Adrenal gland (tissue), 12 donors: ENCODE results near the gene NSL1. TPM values are rescaled to one million over a fixed set of nuclear protein-coding genes. Genes with fewer than 3 reads are reported as not detected.

ENCODE experiments used
- DNase-seq, 7 donors: peaks; one replicate each; pipeline ENCODE4 v3.0.0-alpha.2; 2019 to 2020
- H3K27ac ChIP-seq, 5 donors: fragments of 200-600 bp; sonication (generic) in 4 of 5; 1 replicate in 3 of 5; 2 replicates in 2 of 5; pipeline versions ENCODE4 v1.5.1 to v1.8.0; 2016 to 2020; ENCODE audit warnings: mild to moderate bottlenecking in 1 of 5
- H3K27me3 ChIP-seq: fragments of 200-600 bp; 2 replicates; pipeline ENCODE4 v1.8.0; 2021
- H3K36me3 ChIP-seq, 2 donors: fragments of 200-600 bp; replicated peaks in 1 of 2; 1 replicate in 1 of 2; 2 replicates in 1 of 2; pipeline versions ENCODE4 v1.5.1 to v1.8.0; 2018 to 2022
- H3K4me1 ChIP-seq, 2 donors: fragments of 200-600 bp; replicated peaks in 1 of 2; 1 replicate in 1 of 2; 2 replicates in 1 of 2; pipeline versions ENCODE4 v1.5.1 to v1.8.0; 2018 to 2021
- H3K4me3 ChIP-seq, 4 donors: fragments of 200-600 bp; sonication (generic) in 3 of 4; one replicate each; pipeline ENCODE4 v1.5.1; 2016 to 2018
- H3K9me3 ChIP-seq, 3 donors: fragments of 200-600 bp; sonication (generic) in 1 of 3; replicated peaks in 1 of 3; 1 replicate in 2 of 3; 2 replicates in 1 of 3; pipeline versions ENCODE4 v1.5.1 to v1.8.0; 2016 to 2021
- POLR2A ChIP-seq, 2 donors: fragments of 450-650 bp; IDR thresholded peaks; one replicate each; pipeline ENCODE4 v1.6.1; 2017; ENCODE audit warnings: antibody characterized with exemption in 2 of 2, mild to moderate bottlenecking in 2 of 2, moderate library complexity in 1 of 2
- WGBS, 4 donors: extraction: QIAGEN DNeasy Blood & Tissue Kit in 2 of 4; methylation state at CpG; one replicate each; pipeline versions ENCODE4 v1.1.5 to v1.1.7; 2013 to 2017; 5-methylcytosine and 5-hydroxymethylcytosine counted together
- intact Hi-C, 2 donors: fragments of 100-400 bp; cut with DNase I; formaldehyde crosslinking; loops; one replicate each; pipeline versions ENCODE4 v1.14.1 to v1.15.0; 2022 to 2023
- polyA plus RNA-seq, 3 donors: library from polyadenylated mRNA; stranded (reverse); fragments of 200-250 nt in 2 of 3; fragments of 350-450 nt in 1 of 3; fragmentation: Illumina TruSeq in 1 of 3; extraction: RNeasy Lipid Tissue Mini Kit (QIAGEN cat#74804) in 1 of 3; gene quantifications; one replicate each; pipeline ENCODE4 v1.2.3, GENCODE V29; 2013 to 2014
- total RNA-seq, 9 donors: library from RNA; depleted of rRNA in 4 of 9; stranded (reverse); fragments of >200 nt in 4 of 9; fragments of 120-200 nt in 1 of 9; fragmentation: NEBNext Ultra II Directional in 1 of 9; extraction: Animal tissue kit (Norgen Biotek cat#: 25700) in 1 of 9; gene quantifications; one replicate each; pipeline versions ENCODE4 v1.1.0 to v1.2.4, GENCODE V29; 2013 to 2023
- TF ChIP-seq, protein P1 (sequence below), 6 experiments: fragments of 450-650 bp in 4 of 6; fragments of 200-600 bp in 2 of 6; sonication (generic) in 1 of 6; IDR thresholded peaks; 1 replicate in 5 of 6; 2 replicates in 1 of 6; pipeline versions ENCODE4 v1.5.1 to v1.8.0; 2016 to 2021; ENCODE audit warnings: antibody characterized with exemption in 6 of 6, mild to moderate bottlenecking in 2 of 6, moderate library complexity in 1 of 6
- donor health status: healthy with polysubstance abuse.
- donor health status: Bipolar disorder and iron deficiency.
- donor health status: DM: yes; HTN: yes; CAD: no.
- donor health status: DM: no; HTN: no; CAD: no.
- donor health status: DM: no; HTN: no; CAD: no.
- donor health status: DM: yes; HTN: yes; CAD: no.

Gene NSL1
- total and polyA plus RNA-seq, 12 donors = 10.6 to 90.9 (median 29.8) TPM

DNA sequence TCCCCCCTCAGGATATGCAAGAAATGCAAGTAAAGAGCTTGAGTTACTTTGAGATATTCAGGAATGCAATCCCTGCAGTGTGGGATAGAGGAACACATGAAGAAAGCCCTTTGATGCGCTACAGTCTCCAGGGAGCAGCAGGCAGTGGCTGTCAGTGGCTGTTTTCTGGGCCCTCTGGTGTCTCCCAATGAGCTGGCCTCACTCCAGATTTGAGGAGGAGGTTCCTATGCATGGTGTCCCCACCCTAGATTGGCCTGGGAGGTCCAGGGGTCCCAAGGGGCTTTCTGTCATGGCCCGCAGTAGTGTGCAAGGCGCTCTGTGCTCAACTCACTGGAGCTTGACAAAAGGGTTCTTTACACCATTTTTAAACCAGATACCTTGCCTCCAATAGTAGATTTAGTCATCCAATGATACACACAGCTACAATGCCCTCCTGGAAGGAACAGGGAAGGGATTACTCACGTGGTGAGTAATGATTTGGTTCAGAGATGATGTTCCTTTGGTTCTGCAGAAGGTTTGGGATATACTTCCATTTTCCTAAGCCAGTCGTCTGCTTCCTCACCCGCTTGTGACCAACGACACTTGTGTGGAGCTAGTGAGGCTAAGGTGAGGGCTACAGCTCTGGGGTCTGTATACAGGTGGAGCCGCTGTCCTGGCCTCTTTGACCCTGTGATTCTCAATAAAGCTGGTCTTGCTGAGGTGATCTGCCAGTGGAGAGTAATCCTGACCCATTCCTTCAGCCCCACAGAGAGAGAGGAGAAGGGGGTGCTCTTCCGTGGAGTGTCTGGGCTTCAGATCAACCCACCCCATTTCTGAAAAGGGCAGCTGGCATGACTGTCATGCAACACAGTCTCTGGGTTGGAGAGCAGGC is 98.6 kb downstream of the NSL1 start:
- Histone ChIP-seq H3K27ac (no peak overlapping the region), H3K9me3 (no peaks in the 10 kb centered on the region), H3K4me3 (no peak overlapping the region), H3K4me1 (peaks cover 0 to 1% of the 10 kb centered on the region in 2 donors), H3K27me3 (no peaks in the 10 kb centered on the region), H3K36me3 (no peaks in the 10 kb centered on the region)
- no peak for TF ChIP-seq POLR2A (IDR thresholded peaks at IDR 0.05)
- TF ChIP-seq, protein P1, sequence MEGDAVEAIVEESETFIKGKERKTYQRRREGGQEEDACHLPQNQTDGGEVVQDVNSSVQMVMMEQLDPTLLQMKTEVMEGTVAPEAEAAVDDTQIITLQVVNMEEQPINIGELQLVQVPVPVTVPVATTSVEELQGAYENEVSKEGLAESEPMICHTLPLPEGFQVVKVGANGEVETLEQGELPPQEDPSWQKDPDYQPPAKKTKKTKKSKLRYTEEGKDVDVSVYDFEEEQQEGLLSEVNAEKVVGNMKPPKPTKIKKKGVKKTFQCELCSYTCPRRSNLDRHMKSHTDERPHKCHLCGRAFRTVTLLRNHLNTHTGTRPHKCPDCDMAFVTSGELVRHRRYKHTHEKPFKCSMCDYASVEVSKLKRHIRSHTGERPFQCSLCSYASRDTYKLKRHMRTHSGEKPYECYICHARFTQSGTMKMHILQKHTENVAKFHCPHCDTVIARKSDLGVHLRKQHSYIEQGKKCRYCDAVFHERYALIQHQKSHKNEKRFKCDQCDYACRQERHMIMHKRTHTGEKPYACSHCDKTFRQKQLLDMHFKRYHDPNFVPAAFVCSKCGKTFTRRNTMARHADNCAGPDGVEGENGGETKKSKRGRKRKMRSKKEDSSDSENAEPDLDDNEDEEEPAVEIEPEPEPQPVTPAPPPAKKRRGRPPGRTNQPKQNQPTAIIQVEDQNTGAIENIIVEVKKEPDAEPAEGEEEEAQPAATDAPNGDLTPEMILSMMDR (IDR thresholded peaks at IDR 0.05) = no peak
- intact Hi-C loops = no loop called here
- 87 to 93% (median 89%) methylated on average over 8 to 9 of the region's 9 CpGs for WGBS, 4 donors
- no peak for DNase-seq

DNA sequence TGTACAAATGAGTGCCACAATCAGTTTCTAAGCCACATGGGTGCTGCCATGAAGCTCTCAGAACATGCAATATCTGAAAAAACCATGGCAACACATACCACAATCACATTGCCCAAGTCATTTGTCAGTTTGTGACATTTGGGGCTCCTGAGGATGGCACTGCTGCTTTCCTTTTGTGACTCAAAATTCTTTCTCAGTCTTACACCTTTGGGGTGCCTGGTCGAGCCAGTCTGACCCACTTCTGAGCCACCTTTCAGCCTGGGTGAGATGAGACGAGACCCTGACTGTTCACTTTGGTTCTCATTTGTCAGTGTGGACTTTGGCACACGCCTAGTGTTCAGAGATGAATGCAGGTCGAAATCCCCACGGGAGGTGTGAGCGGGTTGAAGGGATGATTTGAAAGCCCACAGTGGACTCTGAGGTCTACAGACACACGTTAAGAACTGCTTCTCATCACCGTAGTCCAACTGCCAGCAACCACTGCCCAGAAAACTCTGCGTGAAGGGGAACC is 100.0 kb downstream of the NSL1 start:
- 79 to 98% (median 83%) methylated on average over 7 to 9 of the region's 9 CpGs for WGBS, 4 donors
- Histone ChIP-seq H3K27me3 (no peaks in the 10 kb centered on the region), H3K4me1 (no peaks in the 10 kb centered on the region), H3K36me3 (no peaks in the 10 kb centered on the region), H3K4me3 (no peak overlapping the region), H3K9me3 (no peaks in the 10 kb centered on the region), H3K27ac (no peak overlapping the region)
- intact Hi-C loops = no loop called here
- DNase-seq = no peak
- TF ChIP-seq, protein P1 (IDR thresholded peaks at IDR 0.05) = no peak
- no peak for TF ChIP-seq POLR2A (IDR thresholded peaks at IDR 0.05)

DNA sequence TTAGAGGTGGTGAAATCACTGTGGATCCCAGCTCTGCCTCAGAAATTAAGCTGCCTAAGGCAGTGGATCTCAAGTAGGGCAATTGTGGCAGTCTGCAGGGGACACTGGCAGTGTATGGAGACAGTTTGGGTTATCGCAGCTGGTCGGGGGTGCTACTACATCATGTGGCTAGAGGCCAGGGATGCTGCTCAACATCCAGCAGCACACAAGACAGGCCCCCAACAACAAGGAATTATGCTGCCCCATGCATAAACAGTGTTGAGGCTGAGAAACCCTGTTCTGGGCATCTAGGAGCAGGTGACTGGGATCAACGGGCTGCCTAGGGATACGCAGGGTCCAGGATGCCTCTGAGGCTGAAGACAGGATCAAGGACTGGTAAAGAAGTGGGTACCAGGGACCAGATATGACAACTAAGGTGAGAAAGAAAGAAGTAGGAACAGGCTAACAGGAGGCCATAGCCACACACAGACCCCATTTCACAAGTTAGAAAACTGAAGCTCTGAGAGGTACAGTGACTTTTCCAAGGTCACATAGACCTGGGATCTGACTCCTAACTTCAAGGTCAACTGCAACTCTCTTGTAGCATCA is 100.7 kb downstream of the NSL1 start:
- Histone ChIP-seq H3K9me3 (no peaks in the 10 kb centered on the region), H3K36me3 (no peaks in the 10 kb centered on the region), H3K4me3 (no peak overlapping the region), H3K27ac (no peak overlapping the region), H3K27me3 (no peaks in the 10 kb centered on the region), H3K4me1 (no peaks in the 10 kb centered on the region)
- DNase-seq = no peak
- TF ChIP-seq POLR2A (IDR thresholded peaks at IDR 0.05) = no peak
- TF ChIP-seq, protein P1 (IDR thresholded peaks at IDR 0.05) = no peak
- 70 to 83% (median 81%) methylated on average over 4 of the region's 4 CpGs for WGBS, 4 donors
- intact Hi-C loops = no loop called here

DNA sequence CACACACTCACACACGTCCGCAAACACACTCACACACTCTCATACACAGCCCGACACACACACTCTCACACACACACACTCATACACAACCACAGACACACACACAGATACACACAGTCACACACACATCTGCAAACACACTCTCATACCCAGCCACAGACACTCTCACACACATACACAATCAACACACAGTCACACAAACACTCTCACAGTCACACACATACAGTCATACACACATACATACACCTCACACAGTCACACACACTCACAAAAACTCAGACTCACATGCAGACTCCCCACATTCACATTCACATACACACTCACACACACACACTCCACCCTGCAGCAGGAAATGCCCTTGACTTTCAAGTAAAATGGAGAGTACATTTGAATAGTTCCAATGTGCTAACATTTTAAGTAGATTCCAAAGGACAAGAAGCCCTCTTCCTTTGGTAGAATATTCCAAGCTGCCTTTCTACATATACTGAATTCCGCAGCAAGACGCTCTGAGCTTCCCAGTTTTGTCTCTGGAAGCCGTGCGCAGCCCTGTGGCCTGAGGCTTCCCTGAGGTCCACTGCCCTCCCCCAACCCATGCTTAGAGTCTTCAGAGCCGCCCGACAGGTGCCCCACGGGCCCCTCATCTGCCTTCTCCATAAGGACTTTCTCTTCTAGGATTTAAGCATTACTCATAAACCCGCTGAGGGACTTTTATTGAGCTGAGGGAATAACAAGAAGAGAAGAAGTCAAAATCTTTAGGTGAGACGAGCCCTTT is 101.6 kb downstream of the NSL1 start:
- 78 to 82% (median 79%) methylated on average over 12 of the region's 12 CpGs for WGBS, 4 donors
- intact Hi-C loops = no loop called here
- H3K36me3 ChIP-seq = no peaks in the 10 kb centered on the region
- DNase-seq = no peak
- no peak overlapping the region for H3K27ac ChIP-seq
- no peak overlapping the region for H3K4me3 ChIP-seq
- H3K27me3 ChIP-seq = no peaks in the 10 kb centered on the region
- H3K9me3 ChIP-seq = no peaks in the 10 kb centered on the region
- no peak for TF ChIP-seq POLR2A (IDR thresholded peaks at IDR 0.05)
- TF ChIP-seq, protein P1 (IDR thresholded peaks at IDR 0.05) = no peak
- no peaks in the 10 kb centered on the region for H3K4me1 ChIP-seq
